Subcutaneous adipose tissue (tissue), 4 donors: ENCODE data around the gene TAF7L. TPM values are rescaled to one million over a fixed set of nuclear protein-coding genes. Genes with fewer than 3 reads are reported as not detected.

Experiments used
- CTCF ChIP-seq: fragments of 450-650 bp; IDR thresholded peaks from one replicate; pipeline ENCODE4 v1.5.1; 2016; ENCODE audit warnings: low read depth, mild to moderate bottlenecking, control low read depth, antibody characterized with exemption, moderate library complexity
- total RNA-seq, 4 donors: library from RNA; depleted of rRNA; stranded (reverse); fragments of >200 nt; gene quantifications; one replicate each; pipeline ENCODE4 v1.1.0, GENCODE V29; 2016

Gene TAF7L
- total RNA-seq = under 1 TPM in 1 of 4 donors, not detected in 3; 0.17 TPM

DNA sequence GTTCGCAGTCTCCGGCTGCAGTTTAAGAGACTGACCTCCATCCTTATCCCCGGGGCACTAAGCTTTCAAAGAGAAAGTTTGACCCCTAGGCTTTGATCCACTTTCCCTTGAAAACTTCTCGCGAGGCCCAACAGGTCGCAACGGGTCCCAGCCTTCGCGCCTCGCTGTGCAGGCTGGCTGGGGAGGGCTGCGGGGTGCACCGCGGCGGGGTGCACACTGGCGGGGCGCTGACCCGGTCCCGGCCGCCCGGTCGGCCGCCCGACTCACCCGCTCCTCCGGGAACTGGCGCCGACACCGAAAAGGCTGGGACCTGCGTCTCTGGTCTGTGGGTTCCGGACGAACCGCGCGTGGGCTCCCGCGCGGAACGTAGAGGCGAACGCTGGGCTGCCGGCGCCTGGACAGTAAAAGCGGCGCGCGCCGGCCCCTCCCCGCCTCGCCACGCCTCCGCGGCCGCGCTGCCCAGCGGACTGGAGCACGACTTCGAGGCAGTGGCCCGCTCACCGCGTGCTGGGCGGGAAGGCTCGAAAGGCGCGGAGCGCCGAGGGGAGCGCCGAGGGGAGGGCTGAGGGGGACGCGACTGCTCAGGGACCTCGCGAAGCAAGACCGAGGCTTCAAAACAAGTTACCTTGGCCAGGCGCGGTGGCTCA is at the start of gene TAF7L:
Gene TAF7L, minus strand, starts transcription at position 378 of the 647 bp plus-strand sequence. CDS start 3,791 bp downstream, outside the sequence.
- no peak for TF ChIP-seq CTCF

DNA sequence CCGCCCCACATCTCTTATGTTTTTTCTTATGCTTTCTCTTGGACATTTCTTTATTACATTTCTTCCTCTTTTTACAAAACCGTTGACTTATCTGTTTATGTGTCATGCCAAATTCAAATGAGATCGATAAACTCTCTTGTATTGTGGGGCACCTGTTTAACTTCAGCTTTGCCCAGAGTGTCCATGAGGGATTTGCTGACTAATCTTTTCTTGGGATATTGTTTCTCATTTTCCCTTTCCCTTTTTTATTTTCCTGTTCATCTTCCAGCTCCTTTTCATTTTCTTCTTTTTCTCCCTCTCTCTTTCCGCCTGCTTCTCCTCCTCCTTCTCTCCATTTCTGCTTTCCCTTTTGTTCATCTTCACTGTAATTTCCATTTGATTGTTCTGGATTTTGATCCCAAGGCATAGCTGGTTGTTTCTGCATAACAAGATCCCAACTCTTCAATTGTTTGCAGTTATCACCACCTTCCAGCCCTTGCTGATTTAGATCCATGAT is 46.7 kb upstream of the TAF7L start:
- no peak for TF ChIP-seq CTCF

DNA sequence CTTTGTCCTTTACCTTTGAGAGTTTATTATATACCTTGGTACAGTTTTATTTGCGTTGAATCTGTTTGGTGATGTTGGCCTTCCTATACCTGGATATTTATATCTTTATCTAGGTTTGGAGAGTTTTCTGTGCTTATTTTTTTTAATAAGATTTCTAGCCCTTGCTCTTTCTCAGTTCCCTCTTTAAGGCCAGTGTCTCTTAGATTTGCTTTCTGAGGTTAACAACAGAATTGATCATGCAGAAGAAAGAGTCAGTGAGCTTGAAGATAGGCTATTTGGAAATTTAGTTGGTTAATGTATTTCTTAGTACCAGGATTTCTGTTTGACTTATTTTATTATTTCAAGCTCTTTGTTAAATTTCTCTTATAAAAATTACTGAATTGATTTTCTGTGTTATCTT is 12.7 kb upstream of the TAF7L start:
- no peak for TF ChIP-seq CTCF

DNA sequence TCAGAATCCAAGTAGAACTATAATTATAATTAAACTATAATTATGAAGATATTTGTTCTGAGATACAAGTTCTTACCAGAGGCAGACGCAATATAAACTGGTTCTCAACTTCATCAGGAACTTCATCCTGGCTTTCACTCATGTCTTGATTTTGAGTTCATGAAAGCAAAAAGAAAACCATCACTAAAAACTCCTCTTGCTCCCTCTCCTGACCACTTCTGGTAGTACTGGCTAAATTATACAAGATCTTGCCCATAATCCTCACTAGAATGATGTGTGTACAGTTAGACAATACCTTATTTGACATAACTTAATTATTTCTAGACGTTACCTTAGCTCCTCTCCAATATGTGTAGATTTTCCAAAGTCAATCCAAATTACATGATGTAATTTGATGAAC is 3.7 kb downstream of the TAF7L start:
- no peak for TF ChIP-seq CTCF

- TF ChIP-seq CTCF = no peak
Measured at GRCh38 chrX:101276238-101276637, 14.9 kb downstream of the TAF7L start.

GRCh38 chrX:101274198-101274597 is 16.9 kb downstream of the TAF7L start:
- no peak for TF ChIP-seq CTCF

DNA sequence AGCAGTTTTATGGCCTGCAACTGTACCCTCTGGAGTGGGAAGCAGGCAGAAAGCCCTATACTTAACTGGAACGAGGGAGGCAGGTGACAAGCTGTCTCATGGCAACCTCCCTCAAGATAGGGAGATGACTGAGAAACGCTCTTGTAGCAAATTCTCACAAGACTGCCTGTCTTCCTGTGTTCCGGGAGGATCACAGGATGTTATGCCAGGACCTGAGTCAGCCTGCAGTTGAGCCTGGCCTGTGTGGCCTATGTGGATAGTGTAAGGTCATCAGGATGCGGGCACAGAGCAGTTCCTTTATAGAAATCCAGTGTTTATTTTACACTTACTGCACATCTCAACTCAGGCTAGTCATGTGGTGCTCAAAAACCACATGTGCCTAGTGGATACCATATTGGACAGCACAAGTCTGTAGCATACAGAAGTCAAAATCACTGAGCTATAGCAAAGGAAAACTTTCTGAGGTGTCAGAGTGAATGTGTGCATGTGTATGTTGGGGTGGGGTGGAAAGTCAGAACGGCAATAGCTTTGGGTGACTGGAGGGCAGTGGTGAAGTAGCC is 25.2 kb downstream of the TAF7L start:
- no peak for TF ChIP-seq CTCF
